Left ventricle myocardium inferior (tissue), 1 donor: ENCODE data around the gene SRI. TPM values are rescaled to one million over a fixed set of nuclear protein-coding genes. Genes with fewer than 3 reads are reported as not detected.
"Not testable (repeated sequence)": the region's sequence is repeated elsewhere in the genome, so short reads cannot be mapped to it uniquely, and the experiment has no call there.

Experiments
- DNase-seq: peaks from one replicate; pipeline ENCODE4 v3.0.0-alpha.2; 2020
- H3K27ac ChIP-seq: fragments of 200-600 bp; replicated peaks from 2 replicates; pipeline ENCODE4 v1.8.0; 2021
- H3K27me3 ChIP-seq: fragments of 200-600 bp; 2 replicates; pipeline ENCODE4 v1.8.0; 2021; ENCODE audit warnings: low read depth
- H3K36me3 ChIP-seq: fragments of 200-600 bp; 2 replicates; pipeline ENCODE4 v1.8.0; 2021
- H3K4me1 ChIP-seq: fragments of 200-600 bp; 2 replicates; pipeline ENCODE4 v1.8.0; 2021
- H3K4me3 ChIP-seq: fragments of 200-600 bp; 2 replicates; pipeline ENCODE4 v1.8.0; 2021; ENCODE audit warnings: mild to moderate bottlenecking, moderate library complexity
- H3K9me3 ChIP-seq: fragments of 200-600 bp; replicated peaks from 2 replicates; pipeline ENCODE4 v1.8.0; 2021
- intact Hi-C: fragments of 100-400 bp; cut with micrococcal nuclease; formaldehyde crosslinking; loops from one replicate; pipeline ENCODE4 v1.11.0; 2022
- total RNA-seq: library from RNA; stranded (reverse); fragmentation: NEBNext Ultra II Directional; extraction: Animal tissue kit (Norgen Biotek cat#: 25700); gene quantifications from one replicate; pipeline ENCODE4 v1.2.1, GENCODE V29; 2021
- TF ChIP-seq, protein P1 (sequence below): fragments of 200-600 bp; IDR thresholded peaks from 2 replicates; pipeline ENCODE4 v1.8.0; 2021; ENCODE audit warnings: antibody characterized with exemption, mild to moderate bottlenecking, borderline replicate concordance
- donor health status: DM: no; HTN: yes; CAD: no; lungs with severe emphysema.

SRI gene
- total RNA-seq, 1 donor from 2014 or later: 76.1 TPM

DNA sequence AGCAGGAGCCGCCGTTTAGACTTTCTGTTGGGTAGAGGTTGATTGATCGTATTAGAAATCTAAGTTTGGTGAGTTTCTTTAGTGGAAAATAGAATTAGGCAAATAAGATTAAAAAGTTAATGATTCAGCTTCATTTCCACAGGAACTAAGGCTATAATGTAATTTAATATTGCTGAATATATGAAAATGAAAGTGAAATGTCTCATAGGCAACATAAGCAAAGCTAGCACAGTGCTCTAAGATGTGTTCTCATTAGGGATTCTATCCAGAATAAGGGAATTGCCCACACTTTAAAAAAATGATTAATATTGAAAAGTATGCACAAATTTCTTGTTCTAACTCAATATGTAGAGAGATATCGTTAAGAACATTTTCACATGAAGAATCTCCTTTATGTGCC is 47.0 kb downstream of the SRI start:
- no peak overlapping the region for H3K27ac ChIP-seq
- H3K4me3 ChIP-seq: no peak overlapping the region
- no peaks in the 10 kb centered on the region for H3K9me3 ChIP-seq
- H3K27me3 ChIP-seq: no peaks in the 10 kb centered on the region
- TF ChIP-seq, protein P1, sequence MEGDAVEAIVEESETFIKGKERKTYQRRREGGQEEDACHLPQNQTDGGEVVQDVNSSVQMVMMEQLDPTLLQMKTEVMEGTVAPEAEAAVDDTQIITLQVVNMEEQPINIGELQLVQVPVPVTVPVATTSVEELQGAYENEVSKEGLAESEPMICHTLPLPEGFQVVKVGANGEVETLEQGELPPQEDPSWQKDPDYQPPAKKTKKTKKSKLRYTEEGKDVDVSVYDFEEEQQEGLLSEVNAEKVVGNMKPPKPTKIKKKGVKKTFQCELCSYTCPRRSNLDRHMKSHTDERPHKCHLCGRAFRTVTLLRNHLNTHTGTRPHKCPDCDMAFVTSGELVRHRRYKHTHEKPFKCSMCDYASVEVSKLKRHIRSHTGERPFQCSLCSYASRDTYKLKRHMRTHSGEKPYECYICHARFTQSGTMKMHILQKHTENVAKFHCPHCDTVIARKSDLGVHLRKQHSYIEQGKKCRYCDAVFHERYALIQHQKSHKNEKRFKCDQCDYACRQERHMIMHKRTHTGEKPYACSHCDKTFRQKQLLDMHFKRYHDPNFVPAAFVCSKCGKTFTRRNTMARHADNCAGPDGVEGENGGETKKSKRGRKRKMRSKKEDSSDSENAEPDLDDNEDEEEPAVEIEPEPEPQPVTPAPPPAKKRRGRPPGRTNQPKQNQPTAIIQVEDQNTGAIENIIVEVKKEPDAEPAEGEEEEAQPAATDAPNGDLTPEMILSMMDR: no peak
- H3K36me3 ChIP-seq: no peaks in the 10 kb centered on the region
- no peak for DNase-seq
- no peaks in the 10 kb centered on the region for H3K4me1 ChIP-seq
- intact Hi-C loops: no loop called here

DNA sequence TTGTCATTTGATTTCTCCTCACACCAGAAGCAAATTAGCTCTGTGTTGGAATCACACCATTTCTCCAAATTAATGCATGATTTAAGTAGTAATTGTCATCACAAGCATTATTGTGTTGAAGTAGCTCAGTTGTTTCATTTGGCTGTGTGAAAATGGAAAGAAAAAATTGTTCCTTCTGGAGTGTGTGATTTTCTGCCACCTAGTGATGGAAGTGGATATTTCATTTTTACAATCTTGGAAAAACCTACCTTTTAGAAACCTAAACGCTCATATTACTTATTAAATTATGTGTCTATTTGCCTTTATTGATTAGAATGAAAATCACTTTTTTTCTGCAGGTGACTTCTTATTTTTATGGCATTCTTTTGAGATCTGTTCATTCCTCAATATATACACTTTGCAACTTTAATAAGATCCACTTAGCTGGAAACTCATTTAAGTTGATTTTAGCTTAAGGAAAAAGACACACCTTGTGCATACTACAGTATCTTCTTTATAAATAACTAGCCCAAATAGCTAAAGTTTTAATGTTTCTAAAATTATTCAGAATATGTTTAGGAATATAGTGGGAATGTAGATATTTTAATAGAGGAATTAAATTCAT is 50.0 kb downstream of the SRI start:
- H3K4me3 ChIP-seq: no peak overlapping the region
- no peak for DNase-seq
- TF ChIP-seq, protein P1: peak; percentile 69
- intact Hi-C loops: no loop called here
- H3K9me3 ChIP-seq: no peaks in the 10 kb centered on the region
- H3K27ac ChIP-seq: no peak overlapping the region
- H3K27me3 ChIP-seq: no peaks in the 10 kb centered on the region
- H3K36me3 ChIP-seq: no peaks in the 10 kb centered on the region
- H3K4me1 ChIP-seq: no peaks in the 10 kb centered on the region

DNA sequence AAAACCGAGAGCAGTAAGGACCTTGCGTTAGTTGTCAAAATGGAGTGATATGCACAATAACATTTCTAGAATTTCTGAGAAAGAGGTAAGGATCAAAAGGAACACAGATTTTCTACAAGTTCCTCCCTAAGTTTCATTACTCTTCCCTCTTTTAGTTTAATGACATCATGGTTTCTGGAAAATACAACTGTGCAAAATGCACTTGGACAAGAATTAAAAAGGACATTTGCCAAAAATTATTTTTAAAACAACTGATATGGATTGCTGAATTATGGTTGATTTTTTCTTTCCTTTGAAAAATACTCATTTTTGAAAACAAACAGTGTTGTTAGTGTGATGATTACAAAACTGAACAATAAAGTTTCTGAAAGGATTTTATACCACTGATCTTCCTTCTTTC is 52.1 kb downstream of the SRI start:
- TF ChIP-seq, protein P1: no peak
- Histone ChIP-seq H3K27me3 (no peaks in the 10 kb centered on the region), H3K4me1 (no peaks in the 10 kb centered on the region), H3K9me3 (no peaks in the 10 kb centered on the region), H3K36me3 (no peaks in the 10 kb centered on the region), H3K4me3 (no peak overlapping the region), H3K27ac (no peak overlapping the region)
- no peak for DNase-seq
- intact Hi-C loops: no loop called here

DNA sequence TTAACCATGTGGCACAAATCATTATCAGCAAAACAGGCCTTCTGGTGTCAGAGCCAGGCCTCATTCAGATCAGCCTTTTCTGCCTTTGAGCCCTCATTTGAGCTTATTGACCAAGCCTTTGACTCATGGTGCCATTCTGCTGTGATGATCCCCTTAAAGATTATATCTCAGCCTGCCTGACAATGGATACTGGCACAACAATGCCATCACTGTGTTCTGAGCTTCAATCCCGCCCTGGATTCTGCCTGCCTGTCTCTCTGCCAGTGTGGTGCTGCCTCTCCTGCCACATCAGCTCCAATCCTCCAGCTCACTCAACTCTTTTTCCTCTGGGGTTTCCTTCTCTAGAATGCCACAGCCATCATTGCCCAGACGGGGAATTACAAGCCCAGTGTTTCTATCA is 52.6 kb downstream of the SRI start:
- no peak overlapping the region for H3K4me3 ChIP-seq
- H3K27ac ChIP-seq: no peak overlapping the region
- no peaks in the 10 kb centered on the region for H3K4me1 ChIP-seq
- no peaks in the 10 kb centered on the region for H3K27me3 ChIP-seq
- intact Hi-C loops: no loop called here
- no peaks in the 10 kb centered on the region for H3K9me3 ChIP-seq
- H3K36me3 ChIP-seq: no peaks in the 10 kb centered on the region
- DNase-seq: no peak
- TF ChIP-seq, protein P1: no peak

DNA sequence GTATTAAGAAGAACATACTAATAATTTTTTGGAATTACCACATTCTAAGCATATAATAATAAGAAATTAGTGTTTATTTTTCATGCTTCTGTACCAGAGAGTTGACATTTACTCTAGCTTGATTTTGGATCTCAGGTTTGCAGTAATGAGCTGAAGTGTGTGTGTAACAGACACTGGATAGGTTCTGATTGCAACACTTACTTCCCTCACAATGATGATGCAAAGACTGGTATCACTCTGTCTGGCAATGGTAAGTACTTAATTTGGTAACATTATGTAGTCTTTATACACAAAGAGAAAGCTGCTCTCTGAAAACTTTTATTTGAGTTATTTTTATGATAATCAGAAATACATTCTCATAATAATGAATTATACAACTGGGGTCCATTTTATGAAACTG is 54.1 kb downstream of the SRI start:
- Histone ChIP-seq H3K36me3 (no peaks in the 10 kb centered on the region), H3K4me1 (no peaks in the 10 kb centered on the region)
- intact Hi-C loops: no loop called here

DNA sequence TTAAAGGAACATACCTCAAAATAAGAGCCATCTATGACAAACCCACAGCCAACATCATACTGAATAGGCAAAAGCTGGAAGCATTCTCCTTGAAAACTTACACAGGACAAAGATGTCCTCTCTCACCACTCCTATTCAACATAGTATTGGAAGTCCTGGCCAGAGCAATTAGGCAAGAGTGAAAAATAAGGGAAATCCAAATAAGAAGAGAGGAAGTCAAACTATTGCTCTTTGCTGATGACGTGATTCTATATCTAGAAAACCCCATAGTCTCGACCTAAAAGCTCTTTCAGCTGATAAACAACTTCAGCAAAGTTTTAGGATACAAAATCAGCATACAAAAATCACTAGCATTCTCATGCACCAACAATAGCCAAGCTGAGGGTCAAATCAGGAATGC is 60.1 kb downstream of the SRI start:
- H3K4me3 ChIP-seq, intact Hi-C loops, H3K27ac ChIP-seq, DNase-seq, H3K27me3 ChIP-seq, H3K4me1 ChIP-seq, H3K36me3 ChIP-seq: not testable (repeated sequence)
- peaks cover 35% of the 10 kb centered on the region for H3K9me3 ChIP-seq

More for the DNA sequence above, 54.1 kb downstream of the SRI start:
- DNase-seq: no peak
- Histone ChIP-seq H3K27me3 (no peaks in the 10 kb centered on the region), H3K9me3 (peaks cover 10% of the 10 kb centered on the region), H3K27ac (no peak overlapping the region), H3K4me3 (no peak overlapping the region)
- TF ChIP-seq, protein P1: no peak
